ENCODE measurements around the gene SYT2. TPM values are rescaled to one million over a fixed set of nuclear protein-coding genes. Genes with fewer than 3 reads are reported as not detected.
"Not testable (repeated sequence)": the region's sequence is repeated elsewhere in the genome, so short reads cannot be mapped to it uniquely, and the experiment has no call there.

The SYT2 gene
- total and polyA plus RNA-seq, 2 donors (not counting 1 experiment from before 2014, with no cell fraction given): 0.03 TPM; not detected in 1

DNA sequence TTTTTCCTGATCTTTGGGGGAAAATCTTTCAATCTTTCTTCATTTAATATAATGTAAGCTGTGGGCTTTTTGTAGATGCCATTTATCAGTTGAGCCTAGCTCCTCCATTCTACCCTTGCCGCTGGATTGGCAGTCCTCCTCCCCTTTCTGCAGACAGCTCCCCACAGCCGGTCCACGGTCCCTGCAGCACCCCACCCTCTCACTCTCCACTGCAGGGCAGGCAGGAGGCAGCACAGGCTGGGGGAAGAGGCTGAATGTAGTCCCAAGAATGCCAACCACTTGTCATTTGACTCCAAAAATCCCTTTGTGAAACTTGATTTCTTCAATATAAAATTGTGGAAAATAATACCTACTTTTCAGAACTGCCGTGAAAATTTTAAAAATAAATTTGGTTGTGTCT is 96.7 kb downstream of the SYT2 start:
- Histone ChIP-seq H4K20me1 (ENCODE audit: control insufficient read depth, extremely low read depth, insufficient read depth, low read length) (no peaks in the 10 kb centered on the region), H3K27ac (ENCODE audit: insufficient read depth, low read length) (no peak overlapping the region), H3K27me3 (ENCODE audit: control insufficient read depth, insufficient read depth, low read length) (no peaks in the 10 kb centered on the region), H3K79me2 (ENCODE audit: control insufficient read depth, insufficient read depth, low read length) (no peaks in the 10 kb centered on the region), H2AFZ (ENCODE audit: low read length) (no peak overlapping the region), H3K9ac (ENCODE audit: insufficient read depth, low read length) (no peak overlapping the region), H3K4me2 (ENCODE audit: extremely low read depth, insufficient read depth, low read length) (no peak overlapping the region), H3K36me3 (ENCODE audit: control insufficient read depth, insufficient read depth, low read length) (no peaks in the 10 kb centered on the region), H3K4me3 (replicated peaks in 1 of 4; ENCODE audit: control extremely low read depth in 1 of 4, insufficient read depth in 1 of 4, low read depth in 3 of 4, low read length in 4 of 4) (no peak overlapping the region), H3K9me3 (ENCODE audit: control insufficient read depth, insufficient read depth, low read depth, low read length) (no peaks in the 10 kb centered on the region), H3K4me1 (ENCODE audit: control insufficient read depth, extremely low read depth, insufficient read depth, low read length) (peaks cover 12% of the 10 kb centered on the region)
- DNase-seq (ENCODE audit: low read depth in 2 of 2): no peak
- TF ChIP-seq EZH2 (IDR thresholded peaks at IDR 0.05; ENCODE audit: low read length, missing control alignments): no peak
- TF ChIP-seq, protein P1, sequence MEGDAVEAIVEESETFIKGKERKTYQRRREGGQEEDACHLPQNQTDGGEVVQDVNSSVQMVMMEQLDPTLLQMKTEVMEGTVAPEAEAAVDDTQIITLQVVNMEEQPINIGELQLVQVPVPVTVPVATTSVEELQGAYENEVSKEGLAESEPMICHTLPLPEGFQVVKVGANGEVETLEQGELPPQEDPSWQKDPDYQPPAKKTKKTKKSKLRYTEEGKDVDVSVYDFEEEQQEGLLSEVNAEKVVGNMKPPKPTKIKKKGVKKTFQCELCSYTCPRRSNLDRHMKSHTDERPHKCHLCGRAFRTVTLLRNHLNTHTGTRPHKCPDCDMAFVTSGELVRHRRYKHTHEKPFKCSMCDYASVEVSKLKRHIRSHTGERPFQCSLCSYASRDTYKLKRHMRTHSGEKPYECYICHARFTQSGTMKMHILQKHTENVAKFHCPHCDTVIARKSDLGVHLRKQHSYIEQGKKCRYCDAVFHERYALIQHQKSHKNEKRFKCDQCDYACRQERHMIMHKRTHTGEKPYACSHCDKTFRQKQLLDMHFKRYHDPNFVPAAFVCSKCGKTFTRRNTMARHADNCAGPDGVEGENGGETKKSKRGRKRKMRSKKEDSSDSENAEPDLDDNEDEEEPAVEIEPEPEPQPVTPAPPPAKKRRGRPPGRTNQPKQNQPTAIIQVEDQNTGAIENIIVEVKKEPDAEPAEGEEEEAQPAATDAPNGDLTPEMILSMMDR (conservative IDR thresholded peaks at IDR 0.05 in 1 of 2, IDR thresholded peaks at IDR 0.05 in 1 of 2; ENCODE audit: low read depth in 1 of 2, low read length in 2 of 2): no peak

DNA sequence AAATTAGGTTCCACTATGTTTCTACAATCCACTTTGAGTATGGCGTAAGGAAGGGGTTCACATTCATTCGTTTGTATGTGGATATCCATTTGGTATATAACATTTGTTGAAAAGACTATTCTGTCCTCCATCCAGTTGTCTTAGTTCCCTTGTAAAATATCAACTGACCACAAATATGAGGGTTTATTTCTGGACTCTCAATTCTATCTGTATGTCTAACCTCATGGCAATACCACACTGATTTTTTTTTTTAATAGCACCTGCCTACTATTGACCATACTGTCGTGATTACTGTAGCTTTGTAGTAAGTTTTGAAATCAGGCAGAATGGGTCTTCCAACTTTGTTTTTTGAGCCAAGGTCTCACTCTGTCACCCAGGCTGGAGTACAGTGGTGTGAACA is 98.2 kb downstream of the SYT2 start:
- H3K9me3 ChIP-seq (ENCODE audit: control insufficient read depth, insufficient read depth, low read depth, low read length); H3K4me2 ChIP-seq (ENCODE audit: extremely low read depth, insufficient read depth, low read length); H3K36me3 ChIP-seq (ENCODE audit: control insufficient read depth, insufficient read depth, low read length); DNase-seq (ENCODE audit: low read depth in 2 of 2); H3K27ac ChIP-seq (ENCODE audit: insufficient read depth, low read length); H4K20me1 ChIP-seq (ENCODE audit: control insufficient read depth, extremely low read depth, insufficient read depth, low read length); H2AFZ ChIP-seq (ENCODE audit: low read length); H3K9ac ChIP-seq (ENCODE audit: insufficient read depth, low read length); H3K27me3 ChIP-seq (ENCODE audit: control insufficient read depth, insufficient read depth, low read length); H3K79me2 ChIP-seq (ENCODE audit: control insufficient read depth, insufficient read depth, low read length); H3K4me3 ChIP-seq (replicated peaks in 1 of 4; ENCODE audit: control extremely low read depth in 1 of 4, insufficient read depth in 1 of 4, low read depth in 3 of 4, low read length in 4 of 4): not testable (repeated sequence)
- peaks cover 12% of the 10 kb centered on the region for H3K4me1 ChIP-seq (ENCODE audit: control insufficient read depth, extremely low read depth, insufficient read depth, low read length)

DNA sequence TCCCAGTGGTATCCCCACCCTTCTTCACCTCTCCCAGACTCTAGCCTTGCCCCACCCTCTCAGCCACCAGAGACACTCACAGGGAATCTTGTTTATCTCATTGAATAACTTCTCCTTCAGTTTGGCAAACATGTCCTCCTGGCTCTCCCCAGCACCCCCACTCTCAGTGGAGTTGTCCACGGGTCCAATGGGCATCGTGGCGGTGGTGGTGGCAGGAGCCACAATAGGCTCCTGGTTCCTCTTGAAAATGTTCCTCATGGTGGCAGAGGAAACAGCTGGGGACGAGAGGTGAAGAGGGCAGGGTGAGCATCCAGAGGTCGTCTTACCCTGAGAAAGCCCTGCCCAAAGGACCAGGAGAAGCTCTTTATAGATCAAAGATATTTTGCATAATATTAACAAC is 104.7 kb downstream of the SYT2 start:
- no peak for TF ChIP-seq EZH2 (IDR thresholded peaks at IDR 0.05; ENCODE audit: low read length, missing control alignments)
- TF ChIP-seq, protein P1 (conservative IDR thresholded peaks at IDR 0.05 in 1 of 2, IDR thresholded peaks at IDR 0.05 in 1 of 2; ENCODE audit: low read depth in 1 of 2, low read length in 2 of 2): no peak
- no peak overlapping the region for H3K9ac ChIP-seq (ENCODE audit: insufficient read depth, low read length)
- no peak overlapping the region for H3K4me2 ChIP-seq (ENCODE audit: extremely low read depth, insufficient read depth, low read length)
- no peak for DNase-seq (ENCODE audit: low read depth in 2 of 2)
- H3K36me3 ChIP-seq (ENCODE audit: control insufficient read depth, insufficient read depth, low read length): no peaks in the 10 kb centered on the region
- no peaks in the 10 kb centered on the region for H3K27me3 ChIP-seq (ENCODE audit: control insufficient read depth, insufficient read depth, low read length)
- H3K4me3 ChIP-seq (replicated peaks in 1 of 4; ENCODE audit: control extremely low read depth in 1 of 4, insufficient read depth in 1 of 4, low read depth in 3 of 4, low read length in 4 of 4): no peak overlapping the region
- no peaks in the 10 kb centered on the region for H3K4me1 ChIP-seq (ENCODE audit: control insufficient read depth, extremely low read depth, insufficient read depth, low read length)
- H2AFZ ChIP-seq (ENCODE audit: low read length): no peak overlapping the region
- H3K9me3 ChIP-seq (ENCODE audit: control insufficient read depth, insufficient read depth, low read depth, low read length): no peaks in the 10 kb centered on the region
- no peaks in the 10 kb centered on the region for H3K79me2 ChIP-seq (ENCODE audit: control insufficient read depth, insufficient read depth, low read length)
- no peak overlapping the region for H3K27ac ChIP-seq (ENCODE audit: insufficient read depth, low read length)
- no peaks in the 10 kb centered on the region for H4K20me1 ChIP-seq (ENCODE audit: control insufficient read depth, extremely low read depth, insufficient read depth, low read length)
